Heart left ventricle (tissue), 16 donors: Measurements from ENCODE around the gene SARM1. TPM values are rescaled to one million over a fixed set of nuclear protein-coding genes. Genes with fewer than 3 reads are reported as not detected.
"Not testable (repeated sequence)": the region's sequence is repeated elsewhere in the genome, so short reads cannot be mapped to it uniquely, and the experiment has no call there.

ENCODE experiments used
- ATAC-seq, 4 donors: fragments of 200-7000 bp; cut with Tn5 transposase; one replicate each; pipeline ENCODE4 v1.9.1; 2020 to 2022; ENCODE audit warnings: moderate library complexity in 4 of 4, mild to moderate bottlenecking in 3 of 4, moderate number of reproducible peaks in 1 of 4
- DNase-seq, 5 donors: peaks; one replicate each; pipeline ENCODE4 v3.0.0-alpha.2; 2020
- H3K27ac ChIP-seq, 12 donors: fragments of 200-600 bp; sonication (generic) in 4 of 12; one replicate each; pipeline versions ENCODE4 v1.5.0 to v1.8.0; 2016 to 2022; ENCODE audit warnings: mild to moderate bottlenecking in 2 of 12
- H3K27me3 ChIP-seq, 9 donors: fragments of 200-600 bp; sonication (generic) in 2 of 9; one replicate each; pipeline versions ENCODE4 v1.5.1 to v1.8.0; 2016 to 2022; ENCODE audit warnings: mild to moderate bottlenecking in 3 of 9
- H3K36me3 ChIP-seq, 9 donors: fragments of 200-600 bp; sonication (generic) in 2 of 9; one replicate each; pipeline versions ENCODE4 v1.5.0 to v1.8.0; 2018 to 2022; ENCODE audit warnings: mild to moderate bottlenecking in 2 of 9
- H3K4me1 ChIP-seq, 12 donors: fragments of 200-600 bp; sonication (generic) in 4 of 12; one replicate each; pipeline versions ENCODE4 v1.5.0 to v1.8.0; 2016 to 2022; ENCODE audit warnings: mild to moderate bottlenecking in 3 of 12
- H3K4me3 ChIP-seq, 12 donors: fragments of 200-600 bp; sonication (generic) in 4 of 12; one replicate each; pipeline versions ENCODE4 v1.5.0 to v1.8.0; 2017 to 2022; ENCODE audit warnings: mild to moderate bottlenecking in 9 of 12, moderate library complexity in 4 of 12
- H3K9me3 ChIP-seq, 12 donors: fragments of 200-600 bp; sonication (generic) in 4 of 12; one replicate each; pipeline versions ENCODE4 v1.5.0 to v1.8.0; 2016 to 2022; ENCODE audit warnings: mild to moderate bottlenecking in 1 of 12
- POLR2A ChIP-seq, 2 donors: fragments of 450-650 bp; IDR thresholded peaks; one replicate each; pipeline ENCODE4 v1.6.1; 2017; ENCODE audit warnings: antibody characterized with exemption in 2 of 2, mild to moderate bottlenecking in 2 of 2, moderate library complexity in 2 of 2
- WGBS, 4 donors: extraction: QIAGEN DNeasy Blood & Tissue Kit in 2 of 4; methylation state at CpG; one replicate each; pipeline versions ENCODE4 v1.1.5 to v1.1.7; 2013 to 2018; 5-methylcytosine and 5-hydroxymethylcytosine counted together
- intact Hi-C, 10 donors: fragments of 100-400 bp; cut with DNase I; formaldehyde crosslinking; loops; one replicate each; pipeline versions ENCODE4 v1.11.1 to v1.14.2; 2022
- polyA plus RNA-seq, 2 donors: library from polyadenylated mRNA; stranded (reverse); fragments of 200-250 nt; gene quantifications; one replicate each; pipeline ENCODE4 v1.2.3, GENCODE V29; 2013
- total RNA-seq, 9 donors: library from RNA; depleted of rRNA in 2 of 9; stranded (reverse); fragments of >200 nt in 2 of 9; fragmentation: NEBNext Ultra II Directional in 3 of 9; extraction: Animal tissue kit (Norgen Biotek cat#: 25700) in 3 of 9; gene quantifications; one replicate each; pipeline versions ENCODE4 v1.1.0 to v1.2.4, GENCODE V29; 2016 to 2023
- TF ChIP-seq, protein P1 (sequence below), 12 donors: fragments of 200-600 bp; sonication (generic) in 4 of 12; IDR thresholded peaks; one replicate each; pipeline versions ENCODE4 v1.5.0 to v1.8.0; 2018 to 2022; ENCODE audit warnings: antibody characterized with exemption in 12 of 12, mild to moderate bottlenecking in 5 of 12
- donor health status: ischemic (EF 13 %, LVEDD 7.1; RV severe dilation, severe dysfunction).
- donor health status: healthy with polysubstance abuse.
- donor health status: DM: no; HTN: yes; CAD: no.
- donor health status: DM: no; HTN: no; CAD: no.
- donor health status: ischemic (EF 25% LVEDD 6.9; RV normal size, moderate dysfunction).
- donor health status: ischemic (EF 25% LVEDD 5.7; RV mildly dilated, moderate dysfunction).
- donor health status: healthy.
- donor health status: DM: yes; HTN: yes; CAD: no.
- donor health status: ischemic (EF 35%, LVEDD 5.7; RV mildly dilated, moderate dysfunction).
- donor health status: nonischemic (EF 11% LVEDD 7.7; RV severe dilation, severe dysfunction).
- donor health status: DM: yes; HTN: yes; CAD: no.
- donor health status: PGD.
- donor health status: ischemic (EF 29% LVEDD 5.4; RV normal size, mild dysfunction).
- donor health status: nonischemic (EF 23%, LVEDD 6.1; RV moderate dilation, normal function).

SARM1 gene
- total and polyA plus RNA-seq, 11 donors, result 3.7 to 11.3 (median 7.6) TPM

DNA sequence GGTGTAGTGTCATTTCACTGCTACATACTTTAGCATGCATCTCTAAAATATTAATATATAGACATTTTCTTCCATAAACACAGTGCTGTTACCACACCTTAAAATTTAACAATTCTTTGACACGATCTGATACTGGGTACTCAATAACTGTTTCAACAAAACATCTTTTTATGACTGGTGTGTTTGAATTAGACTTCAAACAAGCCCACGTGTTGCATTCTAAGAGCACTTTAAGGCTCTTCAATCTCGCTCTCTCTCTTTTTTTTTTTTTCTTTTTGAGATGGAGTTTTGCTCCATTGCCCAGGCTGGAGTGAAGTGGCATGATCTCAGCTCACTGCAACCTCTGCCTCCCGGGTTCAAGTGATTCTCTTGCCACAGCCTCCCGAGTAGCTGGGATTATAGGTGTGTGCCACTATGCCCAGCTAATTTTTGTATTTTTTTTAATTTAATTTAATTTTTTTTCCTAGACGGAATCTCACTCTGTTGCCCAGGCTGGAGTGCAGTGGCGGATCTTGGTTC, 50.4 kb downstream of the SARM1 start:
- H3K36me3 ChIP-seq, result no peaks in the 10 kb centered on the region
- no peaks in the 10 kb centered on the region for H3K9me3 ChIP-seq
- DNase-seq, result no peak
- intact Hi-C loops, result no loop called here
- H3K27me3 ChIP-seq, result peaks cover 0 to 9% (median 0%) of the 10 kb centered on the region in 9 donors
- no peak for ATAC-seq
- TF ChIP-seq, protein P1, sequence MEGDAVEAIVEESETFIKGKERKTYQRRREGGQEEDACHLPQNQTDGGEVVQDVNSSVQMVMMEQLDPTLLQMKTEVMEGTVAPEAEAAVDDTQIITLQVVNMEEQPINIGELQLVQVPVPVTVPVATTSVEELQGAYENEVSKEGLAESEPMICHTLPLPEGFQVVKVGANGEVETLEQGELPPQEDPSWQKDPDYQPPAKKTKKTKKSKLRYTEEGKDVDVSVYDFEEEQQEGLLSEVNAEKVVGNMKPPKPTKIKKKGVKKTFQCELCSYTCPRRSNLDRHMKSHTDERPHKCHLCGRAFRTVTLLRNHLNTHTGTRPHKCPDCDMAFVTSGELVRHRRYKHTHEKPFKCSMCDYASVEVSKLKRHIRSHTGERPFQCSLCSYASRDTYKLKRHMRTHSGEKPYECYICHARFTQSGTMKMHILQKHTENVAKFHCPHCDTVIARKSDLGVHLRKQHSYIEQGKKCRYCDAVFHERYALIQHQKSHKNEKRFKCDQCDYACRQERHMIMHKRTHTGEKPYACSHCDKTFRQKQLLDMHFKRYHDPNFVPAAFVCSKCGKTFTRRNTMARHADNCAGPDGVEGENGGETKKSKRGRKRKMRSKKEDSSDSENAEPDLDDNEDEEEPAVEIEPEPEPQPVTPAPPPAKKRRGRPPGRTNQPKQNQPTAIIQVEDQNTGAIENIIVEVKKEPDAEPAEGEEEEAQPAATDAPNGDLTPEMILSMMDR (IDR thresholded peaks at IDR 0.05), result no peak
- TF ChIP-seq POLR2A (IDR thresholded peaks at IDR 0.05), result no peak
- no peak overlapping the region for H3K4me3 ChIP-seq
- 76 to 78% (median 77%) methylated on average over 7 of the region's 7 CpGs for WGBS, 4 donors
- H3K4me1 ChIP-seq, result peaks cover 0 to 3% (median 0%) of the 10 kb centered on the region in 12 donors
- no peak overlapping the region for H3K27ac ChIP-seq

DNA sequence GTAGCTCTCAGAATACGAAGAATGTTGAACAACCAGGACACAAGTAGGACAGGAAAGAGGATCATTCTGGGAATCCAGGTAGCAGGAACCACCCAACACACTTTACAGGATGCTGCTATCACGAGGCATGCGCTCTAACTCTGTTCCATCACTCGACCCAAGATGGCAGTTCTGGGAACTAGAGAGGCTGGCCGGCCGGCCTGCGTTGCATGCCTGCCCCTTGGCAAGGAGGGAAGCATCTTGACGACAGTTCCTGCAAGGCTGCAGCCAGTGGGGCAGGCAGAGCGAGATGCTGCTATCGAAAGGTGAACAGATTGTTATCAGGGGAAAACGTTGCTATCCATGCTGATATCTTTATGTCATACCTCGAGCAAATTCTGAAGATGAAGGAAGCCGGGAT, 53.7 kb downstream of the SARM1 start:
- Histone ChIP-seq H3K4me1 (no peaks in the 10 kb centered on the region), H3K36me3 (no peaks in the 10 kb centered on the region), H3K9me3 (no peaks in the 10 kb centered on the region), H3K27me3 (peaks cover 0 to 9% (median 0%) of the 10 kb centered on the region in 9 donors), H3K27ac (no peak overlapping the region), H3K4me3 (no peak overlapping the region)
- TF ChIP-seq, protein P1 (IDR thresholded peaks at IDR 0.05), result no peak
- TF ChIP-seq POLR2A (IDR thresholded peaks at IDR 0.05), result no peak
- WGBS, 4 donors, result 82 to 87% (median 84%) methylated on average over 13 of the region's 13 CpGs
- ATAC-seq (no peak), DNase-seq (no peak)
- intact Hi-C loops, result no loop called here

DNA sequence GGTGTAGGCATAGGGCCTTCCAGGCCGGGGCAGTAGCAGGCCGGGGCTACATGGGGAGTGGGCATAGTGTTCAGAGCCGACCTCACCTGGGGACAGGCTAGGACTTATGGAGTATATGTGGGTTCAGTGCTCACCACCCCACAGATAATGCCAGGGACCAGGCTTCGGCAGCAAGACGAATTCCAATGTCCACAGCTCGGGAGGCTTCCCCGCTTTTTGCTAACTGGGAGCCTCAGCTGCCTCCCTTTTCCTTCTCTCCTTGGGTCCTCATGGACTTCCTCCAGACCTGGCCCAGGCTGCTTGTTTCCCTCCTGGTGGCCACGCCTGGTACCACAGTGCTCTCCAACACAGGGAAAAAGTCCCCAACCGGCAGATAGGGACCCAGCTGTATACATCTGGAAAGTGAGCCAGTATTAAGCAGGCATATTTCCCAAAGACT, 54.6 kb downstream of the SARM1 start:
- Histone ChIP-seq H3K9me3 (no peaks in the 10 kb centered on the region), H3K27me3 (peaks cover 0 to 9% (median 0%) of the 10 kb centered on the region in 9 donors), H3K36me3 (no peaks in the 10 kb centered on the region), H3K4me1 (no peaks in the 10 kb centered on the region), H3K27ac (no peak overlapping the region), H3K4me3 (no peak overlapping the region)
- 71 to 87% (median 75%) methylated on average over 6 to 9 of the region's 9 CpGs for WGBS, 4 donors
- no peak for TF ChIP-seq POLR2A (IDR thresholded peaks at IDR 0.05)
- TF ChIP-seq, protein P1 (IDR thresholded peaks at IDR 0.05), result peak in 3 of 12 donors; percentile 18 to 27 (median 18)
- DNase-seq (no peak), ATAC-seq (peak in 1 of 4 donors; percentile 38)
- intact Hi-C loops, result no loop called here

DNA sequence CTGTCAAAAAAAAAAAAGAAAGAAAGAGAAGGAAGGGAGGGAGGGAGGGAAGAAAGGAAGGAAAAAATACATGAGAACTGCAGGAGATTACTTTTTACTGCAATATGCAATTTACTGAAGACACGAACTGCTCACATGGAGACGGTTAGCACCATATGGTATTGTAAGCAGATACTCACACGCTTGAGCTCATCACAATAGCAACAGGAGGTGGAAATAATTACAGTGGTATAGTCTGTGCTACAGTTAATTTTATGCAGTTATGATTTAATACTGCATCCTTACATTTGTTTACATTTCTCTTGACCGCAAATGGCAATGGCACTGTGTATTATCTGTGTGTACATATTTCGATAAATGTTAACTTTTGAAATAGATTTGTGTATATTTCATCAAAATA, 55.9 kb downstream of the SARM1 start:
- no peak for DNase-seq
- 91 to 93% (median 92%) methylated on average over 5 of the region's 5 CpGs for WGBS, 4 donors
- intact Hi-C loops, result no loop called here

DNA sequence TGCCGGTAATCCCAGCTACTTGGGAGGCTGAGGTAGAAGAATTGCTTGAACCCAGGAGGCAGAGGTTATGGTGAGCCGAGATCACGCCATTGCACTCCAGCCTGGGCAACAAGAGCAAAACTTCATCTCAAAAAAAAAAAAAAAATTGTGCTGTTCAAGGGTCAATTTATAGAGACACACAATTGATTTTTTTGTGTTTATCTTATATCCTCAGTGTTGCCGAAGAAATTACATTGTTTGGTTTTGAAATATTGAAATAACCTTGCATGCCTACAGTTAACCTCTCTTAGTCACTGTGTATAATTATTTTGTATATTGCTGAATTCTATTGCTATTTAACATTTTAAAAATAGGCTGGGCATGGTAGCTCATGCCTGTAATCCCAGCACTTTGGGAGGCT, 56.5 kb downstream of the SARM1 start:
- intact Hi-C loops, DNase-seq, H3K9me3 ChIP-seq, H3K36me3 ChIP-seq, ATAC-seq, H3K27ac ChIP-seq, H3K4me1 ChIP-seq, H3K27me3 ChIP-seq, H3K4me3 ChIP-seq: not testable (repeated sequence)
- 88 to 97% (median 95%) methylated on average over 4 of the region's 4 CpGs for WGBS, 4 donors

More for the DNA sequence above, 55.9 kb downstream of the SARM1 start:
- no peak for ATAC-seq
- Histone ChIP-seq H3K9me3 (no peaks in the 10 kb centered on the region), H3K4me1 (no peaks in the 10 kb centered on the region), H3K36me3 (no peaks in the 10 kb centered on the region), H3K27me3 (peaks cover 0 to 9% (median 0%) of the 10 kb centered on the region in 9 donors), H3K27ac (no peak overlapping the region), H3K4me3 (no peak overlapping the region)
- TF ChIP-seq, protein P1 (IDR thresholded peaks at IDR 0.05), result no peak
- no peak for TF ChIP-seq POLR2A (IDR thresholded peaks at IDR 0.05)
